Uterus (tissue), 4 donors: Measurements from ENCODE around the gene MLXIPL. TPM values are rescaled to one million over a fixed set of nuclear protein-coding genes. Genes with fewer than 3 reads are reported as not detected.
A peak's percentile ranks its signal among the peaks of the same experiment; 100 is the strongest.

Experiments
- DNase-seq, 2 donors: peaks; one replicate each; pipeline ENCODE4 v3.0.0-alpha.2; 2019 to 2020
- H3K27ac ChIP-seq, 2 donors: fragments of 200-600 bp; sonication (generic); 1 replicate in 1 of 2; 2 replicates in 1 of 2; pipeline ENCODE4 v1.5.1; 2016 to 2018
- H3K27me3 ChIP-seq, 2 donors: fragments of 200-600 bp; sonication (generic); one replicate each; pipeline ENCODE4 v1.5.1; 2018 to 2019; ENCODE audit warnings: control low read depth in 1 of 2
- H3K36me3 ChIP-seq, 2 donors: fragments of 200-600 bp; sonication (generic); one replicate each; pipeline ENCODE4 v1.5.1; 2019; ENCODE audit warnings: control low read depth in 1 of 2
- H3K4me1 ChIP-seq, 2 donors: fragments of 200-600 bp; sonication (generic); one replicate each; pipeline ENCODE4 v1.5.1; 2018 to 2019; ENCODE audit warnings: control low read depth in 1 of 2
- H3K4me3 ChIP-seq, 2 donors: fragments of 200-600 bp; sonication (generic); 1 replicate in 1 of 2; 2 replicates in 1 of 2; pipeline ENCODE4 v1.5.1; 2018 to 2019; ENCODE audit warnings: mild to moderate bottlenecking in 1 of 2
- H3K9me3 ChIP-seq, 2 donors: fragments of 200-600 bp; sonication (generic); one replicate each; pipeline ENCODE4 v1.5.1; 2019; ENCODE audit warnings: control low read depth in 1 of 2
- POLR2A ChIP-seq, 2 donors: fragments of 450-650 bp; IDR thresholded peaks; one replicate each; pipeline ENCODE4 v1.6.1; 2016; ENCODE audit warnings: antibody characterized with exemption in 2 of 2, mild to moderate bottlenecking in 1 of 2, moderate library complexity in 1 of 2
- intact Hi-C: fragments of 100-400 bp; cut with DNase I; formaldehyde crosslinking; loops from one replicate; pipeline ENCODE4 v1.15.1; 2023; ENCODE audit warnings: low total_unique reads
- total RNA-seq, 4 donors: library from RNA; depleted of rRNA in 3 of 4; stranded (reverse); fragments of >200 nt in 3 of 4; gene quantifications; one replicate each; pipeline versions ENCODE4 v1.1.0 to v1.2.4, GENCODE V29; 2014 to 2023
- TF ChIP-seq, protein P1 (sequence below), 4 experiments: fragments of 200-600 bp in 2 of 4; fragments of 450-650 bp in 2 of 4; sonication (generic) in 2 of 4; IDR thresholded peaks; one replicate each; pipeline ENCODE4 v1.5.1; 2016 to 2019; ENCODE audit warnings: antibody characterized with exemption in 4 of 4, mild to moderate bottlenecking in 2 of 4, moderate library complexity in 1 of 4
- donor health status: DM: yes; HTN: yes; CAD: no.

MLXIPL gene
- total RNA-seq, 4 donors from 2014 or later = 1.7 to 1.9 TPM; not detected in 2

DNA sequence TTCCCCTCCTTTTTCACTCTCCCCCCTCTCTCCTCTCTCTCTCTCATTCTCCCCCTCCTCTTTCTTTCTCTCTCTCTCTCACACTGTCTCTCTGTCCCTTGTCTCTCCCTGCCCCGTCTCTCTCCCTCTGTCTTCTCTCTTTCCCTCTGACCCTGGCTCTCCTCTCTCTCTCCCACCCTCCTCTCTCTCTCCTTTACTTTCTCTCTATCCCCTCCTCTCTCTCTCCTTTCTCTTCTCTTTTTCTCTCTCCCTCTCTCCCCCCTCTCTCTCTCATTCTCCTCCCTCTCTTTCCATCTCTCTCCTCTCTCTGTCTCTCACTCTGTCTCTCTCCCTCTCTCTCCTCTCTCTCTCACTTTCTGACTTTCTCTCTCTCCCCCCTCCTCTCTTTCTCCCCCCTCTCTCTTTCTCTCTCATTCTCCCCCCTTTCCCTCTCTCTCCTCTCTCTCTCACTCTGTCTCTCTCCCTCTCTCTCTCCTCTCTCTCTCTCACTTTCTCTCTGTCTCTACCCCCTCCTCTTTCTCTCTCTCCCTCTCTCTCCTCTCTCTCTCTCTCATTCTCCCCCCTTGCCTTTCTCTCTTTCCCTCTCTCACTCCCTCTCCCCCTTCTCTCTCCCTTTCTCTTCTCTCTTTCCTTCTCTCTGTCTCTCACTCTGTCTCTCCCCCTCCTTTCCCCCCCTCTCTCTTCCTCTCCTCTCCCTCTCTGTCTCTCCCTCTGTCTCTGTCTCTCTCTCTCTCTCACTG lies 24.4 kb upstream of the MLXIPL start:
- H3K36me3 ChIP-seq = no peaks in the 10 kb centered on the region
- peaks cover 0 to 5% of the 10 kb centered on the region in 2 donors for H3K4me1 ChIP-seq
- no peak overlapping the region for H3K4me3 ChIP-seq
- intact Hi-C loops = no loop called here
- peaks cover 3 to 5% of the 10 kb centered on the region in 2 donors for H3K27me3 ChIP-seq
- DNase-seq = no peak
- no peak overlapping the region for H3K27ac ChIP-seq
- TF ChIP-seq, protein P1, sequence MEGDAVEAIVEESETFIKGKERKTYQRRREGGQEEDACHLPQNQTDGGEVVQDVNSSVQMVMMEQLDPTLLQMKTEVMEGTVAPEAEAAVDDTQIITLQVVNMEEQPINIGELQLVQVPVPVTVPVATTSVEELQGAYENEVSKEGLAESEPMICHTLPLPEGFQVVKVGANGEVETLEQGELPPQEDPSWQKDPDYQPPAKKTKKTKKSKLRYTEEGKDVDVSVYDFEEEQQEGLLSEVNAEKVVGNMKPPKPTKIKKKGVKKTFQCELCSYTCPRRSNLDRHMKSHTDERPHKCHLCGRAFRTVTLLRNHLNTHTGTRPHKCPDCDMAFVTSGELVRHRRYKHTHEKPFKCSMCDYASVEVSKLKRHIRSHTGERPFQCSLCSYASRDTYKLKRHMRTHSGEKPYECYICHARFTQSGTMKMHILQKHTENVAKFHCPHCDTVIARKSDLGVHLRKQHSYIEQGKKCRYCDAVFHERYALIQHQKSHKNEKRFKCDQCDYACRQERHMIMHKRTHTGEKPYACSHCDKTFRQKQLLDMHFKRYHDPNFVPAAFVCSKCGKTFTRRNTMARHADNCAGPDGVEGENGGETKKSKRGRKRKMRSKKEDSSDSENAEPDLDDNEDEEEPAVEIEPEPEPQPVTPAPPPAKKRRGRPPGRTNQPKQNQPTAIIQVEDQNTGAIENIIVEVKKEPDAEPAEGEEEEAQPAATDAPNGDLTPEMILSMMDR (IDR thresholded peaks at IDR 0.05) = no peak
- TF ChIP-seq POLR2A (IDR thresholded peaks at IDR 0.05) = no peak
- H3K9me3 ChIP-seq = no peaks in the 10 kb centered on the region

DNA sequence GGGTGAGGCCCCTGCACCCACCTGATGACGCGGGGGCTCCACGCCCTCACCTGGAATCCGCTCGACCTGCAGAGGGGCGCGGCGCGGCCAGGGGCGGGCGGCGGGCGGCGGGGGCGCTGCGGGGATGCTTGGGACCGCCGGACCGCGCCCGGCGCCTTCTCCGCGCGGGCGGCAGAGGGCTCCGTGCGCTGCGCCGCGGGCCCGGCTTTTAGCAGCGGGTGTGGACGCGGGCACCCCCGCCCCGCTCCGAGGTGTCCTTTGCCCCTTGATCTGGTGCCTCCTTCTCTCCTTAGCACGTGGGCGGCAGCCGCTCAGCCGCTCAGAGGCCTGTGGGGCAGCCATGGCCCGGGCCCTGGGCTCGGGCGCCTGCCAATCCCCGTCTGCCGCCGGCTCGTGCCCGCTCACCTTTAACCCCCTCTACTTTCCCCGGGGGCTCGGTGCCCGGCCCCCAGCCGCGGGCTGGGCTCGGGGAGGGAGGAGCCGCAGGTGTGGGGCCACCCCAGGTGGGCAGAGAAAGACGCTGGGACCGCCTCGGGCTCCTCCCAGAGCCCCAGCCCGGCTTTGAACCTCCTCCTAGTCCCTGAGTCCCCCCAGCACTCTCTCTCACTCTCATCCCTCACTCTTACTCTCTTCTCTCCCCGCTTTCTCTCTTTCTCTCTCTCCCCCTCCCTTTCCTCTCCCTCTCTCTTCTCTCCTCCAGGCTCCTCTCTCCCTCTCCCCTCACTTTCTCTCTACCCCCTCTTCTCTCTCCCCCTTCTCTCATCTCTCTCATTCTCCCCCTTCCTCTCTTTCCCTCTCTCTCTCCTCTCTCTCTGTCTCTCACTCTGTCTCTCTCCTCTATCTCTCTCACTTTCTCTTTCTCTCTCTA lies 23.6 kb upstream of the MLXIPL start:
- no peak for DNase-seq
- H3K4me3 ChIP-seq = peak overlapping the region in 1 of 2 donors; percentile 38
- no peaks in the 10 kb centered on the region for H3K36me3 ChIP-seq
- no peak for TF ChIP-seq POLR2A (IDR thresholded peaks at IDR 0.05)
- TF ChIP-seq, protein P1 (IDR thresholded peaks at IDR 0.05) = peak in 1 of 4 experiments; percentile 28
- H3K27me3 ChIP-seq = peaks cover 3 to 5% of the 10 kb centered on the region in 2 donors
- intact Hi-C loops = no loop called here
- peaks cover 0 to 5% of the 10 kb centered on the region in 2 donors for H3K4me1 ChIP-seq
- H3K9me3 ChIP-seq = no peaks in the 10 kb centered on the region
- H3K27ac ChIP-seq = no peak overlapping the region

DNA sequence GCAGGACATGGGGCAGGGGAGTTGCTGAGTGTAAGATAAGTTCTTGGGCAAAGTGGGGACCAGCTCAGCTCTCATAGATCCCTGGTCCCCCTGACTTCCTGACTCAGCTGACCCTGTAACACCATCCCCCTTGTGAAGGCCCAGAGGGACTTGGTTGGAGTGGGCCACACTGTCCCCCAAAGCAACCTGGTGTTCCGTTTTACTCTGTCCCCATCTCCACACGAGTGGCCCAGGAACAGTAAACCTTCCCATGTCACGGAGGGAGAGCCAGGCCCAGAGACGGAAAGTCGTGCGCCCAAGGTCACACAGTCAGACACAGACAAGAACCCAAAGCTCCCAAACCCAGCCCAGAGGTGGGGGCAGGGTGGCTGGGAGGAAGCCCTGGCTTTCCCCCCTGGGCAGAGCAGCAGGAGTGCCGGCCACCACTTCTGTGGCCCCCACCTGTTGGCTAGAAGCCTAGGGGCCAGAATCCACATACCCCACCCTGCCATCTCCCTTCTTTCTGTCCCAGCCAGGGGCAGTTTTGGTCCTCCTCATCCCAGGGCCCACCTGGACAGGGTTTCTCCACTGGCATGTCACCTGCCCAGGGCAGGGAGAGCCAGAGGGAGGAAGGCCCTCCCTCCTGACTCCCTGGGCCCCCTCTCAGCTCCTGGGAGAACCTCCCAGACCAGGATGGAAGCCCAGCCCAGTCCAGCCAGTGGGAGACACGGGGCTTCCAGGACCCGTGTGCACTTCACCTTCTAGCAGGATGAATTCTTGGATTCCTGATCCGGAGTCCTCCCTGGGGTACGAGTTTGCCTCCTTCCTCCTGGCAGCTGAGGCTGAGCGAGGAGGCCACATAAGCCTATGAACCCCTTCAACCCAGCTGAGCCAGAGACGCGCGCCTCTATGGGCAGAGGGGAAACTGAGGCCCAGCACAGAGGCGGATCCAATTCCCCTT lies 22.7 kb upstream of the MLXIPL start:
- peaks cover 3 to 5% of the 10 kb centered on the region in 2 donors for H3K27me3 ChIP-seq

DNA sequence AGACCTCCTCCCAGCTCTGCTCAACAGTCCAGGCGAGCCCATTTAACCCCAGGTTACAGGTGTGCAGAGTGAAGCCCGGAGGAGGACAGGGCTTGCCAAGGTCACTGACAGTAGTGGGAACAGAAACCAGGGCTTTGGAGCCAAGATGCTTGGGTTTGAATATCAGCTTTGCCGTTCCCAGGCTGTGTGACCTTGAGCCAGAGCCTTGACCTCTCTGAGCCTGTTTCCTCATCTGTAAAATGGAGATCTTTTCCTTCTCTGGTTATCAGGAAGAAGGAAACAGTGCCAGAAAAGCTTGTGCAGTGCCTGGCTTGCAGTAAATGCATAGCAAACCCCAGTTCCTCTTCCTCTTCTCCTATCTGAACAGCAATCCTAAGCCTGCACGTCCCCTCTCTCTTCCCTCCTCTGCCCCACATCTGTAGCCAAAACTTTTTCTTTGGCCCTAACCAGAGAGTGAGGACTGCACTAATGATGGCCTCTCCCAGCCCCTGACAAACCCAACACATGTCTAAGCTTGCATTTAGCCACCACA lies 21.4 kb upstream of the MLXIPL start:
- H3K9me3 ChIP-seq = peaks cover 0 to 6% of the 10 kb centered on the region in 2 donors
- peaks cover 3 to 5% of the 10 kb centered on the region in 2 donors for H3K27me3 ChIP-seq
- DNase-seq = no peak
- no peak overlapping the region for H3K27ac ChIP-seq
- intact Hi-C loops = no loop called here
- H3K4me1 ChIP-seq = peaks cover 0 to 5% of the 10 kb centered on the region in 2 donors
- TF ChIP-seq POLR2A (IDR thresholded peaks at IDR 0.05) = no peak
- TF ChIP-seq, protein P1 (IDR thresholded peaks at IDR 0.05) = no peak
- no peaks in the 10 kb centered on the region for H3K36me3 ChIP-seq
- H3K4me3 ChIP-seq = no peak overlapping the region

More for the DNA sequence above, 22.7 kb upstream of the MLXIPL start:
- Histone ChIP-seq H3K4me1 (peaks cover 0 to 5% of the 10 kb centered on the region in 2 donors), H3K27ac (no peak overlapping the region), H3K4me3 (no peak overlapping the region), H3K36me3 (no peaks in the 10 kb centered on the region), H3K9me3 (no peaks in the 10 kb centered on the region)
- TF ChIP-seq POLR2A (IDR thresholded peaks at IDR 0.05) = no peak
- TF ChIP-seq, protein P1 (IDR thresholded peaks at IDR 0.05) = no peak
- DNase-seq = no peak
- intact Hi-C loops = no loop called here
